ENCODE results near the gene SAPCD2.
"Not testable (repeated sequence)": the region's sequence is repeated elsewhere in the genome, so short reads cannot be mapped to it uniquely, and the experiment has no call there.

The SAPCD2 gene

DNA sequence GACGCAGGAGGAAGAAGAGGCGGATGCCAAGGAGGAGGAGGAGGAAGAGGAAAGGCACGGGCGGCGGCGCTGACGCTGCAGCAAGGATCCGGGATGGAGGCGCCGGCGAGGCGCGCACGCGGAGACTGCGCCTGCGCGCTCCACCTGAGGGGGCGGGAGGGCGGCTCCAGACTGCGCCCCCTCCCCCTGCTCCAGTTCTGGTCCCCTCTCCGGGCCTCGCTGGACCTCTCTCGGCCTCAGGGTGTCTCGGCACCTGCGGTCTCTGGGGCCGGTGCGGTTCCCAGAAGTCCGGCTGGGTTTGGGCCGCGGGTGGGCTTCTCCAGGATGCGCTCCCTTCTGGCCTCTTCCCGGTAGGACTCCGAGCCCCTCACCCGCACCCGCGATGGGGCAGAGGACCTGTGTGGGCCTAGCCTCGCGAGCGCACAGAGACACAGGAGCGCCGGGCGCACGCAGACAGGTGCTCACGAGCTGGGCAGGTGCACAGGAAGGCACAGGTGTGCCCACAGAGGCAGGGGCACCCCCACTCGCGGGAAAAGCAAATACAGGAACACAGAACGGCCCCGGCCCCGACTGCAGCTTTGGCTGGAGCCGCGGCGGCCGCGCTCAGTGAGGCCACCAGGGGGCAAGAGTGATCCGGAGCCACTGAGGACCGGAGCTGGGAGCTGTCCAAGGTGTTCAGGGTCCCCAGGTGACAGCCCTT lies 24.1 kb downstream of the SAPCD2 start, which contains the start of gene NPDC1:
Gene NPDC1, minus strand, starts transcription at position 90 of the 700 bp plus-strand sequence. CDS start 188 bp downstream, outside the sequence.
- peak; percentile 85 for DNase-seq (ENCODE audit: low spot score)

DNA sequence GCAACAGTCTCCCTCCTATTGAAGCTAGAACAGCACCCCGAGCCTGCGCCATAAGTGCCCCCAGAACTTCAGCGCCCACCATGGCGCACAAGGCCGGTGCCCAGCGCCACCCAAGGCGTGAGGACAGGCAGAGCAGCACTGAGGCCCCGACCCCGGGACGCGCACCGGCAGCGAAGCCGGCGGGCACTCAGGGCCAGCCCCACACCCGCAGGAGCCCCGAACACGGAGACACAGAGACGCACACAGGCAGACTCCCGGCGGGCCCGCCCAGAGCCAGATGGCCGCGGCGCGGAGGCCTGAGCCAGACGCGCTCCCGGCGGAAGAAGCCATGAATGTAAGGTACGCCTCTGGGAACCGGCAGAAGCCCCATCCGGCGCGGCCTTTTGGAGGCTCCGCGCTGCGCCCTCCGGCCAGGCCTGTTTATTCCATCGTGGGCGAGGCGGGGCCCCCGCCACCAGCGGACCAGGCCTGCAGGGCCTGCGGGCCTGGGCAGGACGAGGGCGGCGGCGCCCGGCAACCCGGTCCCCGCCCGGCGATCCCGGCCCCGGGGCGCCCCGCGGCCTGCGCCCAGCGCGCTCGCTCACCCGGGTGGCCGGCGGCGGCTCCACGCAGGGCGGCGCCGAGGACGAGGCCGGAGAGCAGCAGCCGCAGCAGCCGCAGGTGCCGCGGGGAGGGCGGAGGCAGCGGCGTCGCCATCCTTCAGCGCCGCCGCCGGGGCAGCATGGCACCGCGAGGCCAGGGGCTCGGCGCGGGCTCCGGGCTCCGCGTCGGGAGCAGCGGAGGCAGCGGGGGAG lies 24.9 kb downstream of the SAPCD2 start:
- DNase-seq (ENCODE audit: low spot score): peak; percentile 54

DNA sequence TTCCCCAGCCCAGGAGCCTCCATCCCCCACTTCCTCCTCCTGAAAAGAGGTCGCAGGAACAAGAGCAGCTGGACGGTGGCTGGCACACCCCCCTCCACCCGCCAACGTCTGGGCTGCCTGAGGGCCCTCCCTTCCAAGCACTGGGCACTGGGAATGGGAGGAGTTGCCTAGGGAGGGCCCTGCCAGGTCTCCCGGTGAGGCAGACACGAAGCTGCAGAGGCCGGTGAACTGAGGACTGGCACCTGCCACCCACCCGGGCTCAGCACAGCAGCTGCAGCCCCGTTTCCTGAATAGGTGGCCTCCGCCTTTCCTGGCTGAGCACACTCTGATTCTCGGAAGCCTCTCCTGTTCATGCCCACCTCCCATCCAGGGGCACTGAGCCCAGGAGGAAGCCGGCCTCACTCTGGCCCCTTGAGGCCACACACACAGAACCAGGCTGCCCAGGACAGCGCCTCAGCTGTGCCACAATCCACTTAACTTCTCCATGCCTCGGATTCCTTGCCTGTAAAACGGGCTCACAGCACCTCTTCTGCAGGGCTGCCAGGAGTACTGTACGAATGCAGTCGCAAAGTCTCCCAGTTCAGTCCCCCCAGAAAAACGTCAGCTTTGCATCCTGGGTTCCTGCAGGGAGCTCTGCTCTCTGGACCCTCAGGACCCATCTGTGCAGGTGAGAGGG lies 25.7 kb downstream of the SAPCD2 start:
- peak; percentile 76 for DNase-seq (ENCODE audit: low spot score)

DNA sequence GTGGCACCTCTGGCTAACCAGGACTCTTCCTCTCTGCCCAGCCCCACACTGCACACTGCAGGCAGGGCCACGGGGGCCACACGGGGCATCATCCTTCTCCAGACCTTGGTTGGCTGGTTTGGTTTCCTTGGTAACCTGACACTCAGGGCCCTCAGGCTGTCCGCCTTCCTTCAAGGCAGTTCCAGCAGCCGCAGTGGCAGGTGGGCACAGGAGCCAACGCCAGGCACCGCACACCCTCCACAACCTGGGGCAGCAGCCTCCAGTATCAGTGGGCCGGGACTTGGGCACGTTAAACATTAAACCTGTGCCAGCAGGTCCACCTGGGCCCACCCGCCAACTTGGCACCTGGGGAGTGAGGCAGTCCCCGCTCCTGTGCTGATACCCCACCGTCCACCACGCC lies 26.3 kb downstream of the SAPCD2 start:
- DNase-seq (ENCODE audit: low spot score): peak; percentile 29

DNA sequence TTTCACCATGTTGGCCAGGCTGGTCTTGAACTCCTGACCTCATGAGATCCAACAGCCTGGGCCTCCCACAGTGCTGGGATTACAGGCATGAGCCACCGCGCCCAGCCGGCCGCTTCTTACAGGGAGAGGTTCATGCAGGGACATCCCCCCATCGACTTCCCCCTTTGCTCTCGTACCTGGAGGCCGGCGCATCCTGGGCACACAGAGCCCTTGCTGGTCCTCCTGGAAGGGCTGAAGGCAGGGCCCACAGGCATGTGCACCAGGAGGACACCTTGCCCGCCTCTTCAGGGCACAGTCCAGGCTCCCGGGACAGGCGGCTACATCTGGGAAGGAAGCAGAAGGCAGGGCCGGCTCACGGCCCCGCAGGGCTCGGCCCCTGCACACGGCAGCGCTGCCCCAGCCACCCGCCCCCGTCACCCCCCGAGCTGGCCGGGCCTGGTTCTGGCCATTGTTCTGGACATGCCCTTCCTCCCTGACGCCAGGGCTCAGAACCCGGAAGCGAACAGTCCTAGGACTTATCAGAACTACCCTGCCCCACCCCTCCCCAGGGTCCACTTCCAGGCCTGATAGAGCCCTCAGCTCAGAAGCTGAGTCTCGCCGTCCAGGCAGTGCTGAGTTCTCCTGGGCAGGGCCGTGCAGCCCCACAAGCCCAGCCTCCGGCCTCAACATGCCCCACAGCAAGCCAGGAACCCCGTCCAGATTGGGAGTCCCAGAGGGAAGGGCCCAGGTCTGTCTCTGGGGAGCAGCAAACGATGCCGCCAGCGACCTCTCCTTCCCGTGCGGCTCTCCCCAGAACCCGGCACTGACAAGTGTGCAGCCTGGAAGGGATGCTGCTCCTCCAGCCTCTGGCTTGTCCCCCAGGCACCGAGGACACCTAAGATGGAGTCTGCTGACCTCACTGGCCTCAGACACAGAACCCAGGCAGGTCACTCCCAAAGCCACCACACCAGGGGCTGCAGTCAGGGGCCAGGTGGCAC lies 27.3 kb downstream of the SAPCD2 start:
- DNase-seq (ENCODE audit: low spot score): no peak

DNA sequence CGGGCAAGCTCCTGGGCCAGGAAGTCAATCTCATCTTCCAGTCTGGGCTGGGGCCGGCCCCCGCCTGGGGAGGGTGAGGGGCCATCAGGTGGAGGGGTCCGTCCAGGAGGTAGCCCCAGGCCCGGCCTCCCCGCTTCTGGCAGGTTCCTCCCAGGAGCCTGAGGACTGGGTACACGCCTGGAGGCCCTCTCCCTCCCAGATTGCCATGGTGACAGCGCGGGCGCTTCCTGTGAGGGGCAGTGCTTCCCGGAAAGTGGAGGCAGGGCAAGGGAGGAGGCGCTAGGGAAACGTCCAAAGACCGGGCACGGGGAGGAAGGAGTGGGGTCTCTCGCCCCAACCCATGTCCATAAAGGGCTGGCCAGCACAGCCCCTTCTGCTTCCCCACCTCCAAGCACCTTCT lies 29.2 kb downstream of the SAPCD2 start:
- no peak for DNase-seq (ENCODE audit: low spot score)

DNA sequence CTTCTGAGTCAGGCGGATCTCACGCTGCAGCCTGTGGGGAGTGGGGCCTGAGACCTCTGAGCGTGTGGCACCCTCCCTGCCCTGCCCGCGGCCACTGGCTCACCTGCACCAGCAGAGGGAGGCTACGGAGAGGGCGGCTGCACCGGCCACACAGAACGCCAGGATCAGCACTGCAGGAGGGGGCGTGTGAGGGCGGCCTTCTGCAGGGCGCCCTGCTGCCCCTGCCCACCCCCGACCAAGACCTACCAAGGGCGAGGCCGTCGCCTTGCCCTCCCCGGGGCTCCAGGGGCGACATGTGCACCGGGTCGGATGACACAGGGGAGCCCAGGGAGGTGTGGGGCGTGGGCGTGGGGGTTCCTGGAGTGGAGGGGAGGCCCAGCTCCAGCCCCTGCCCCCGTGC lies 29.8 kb downstream of the SAPCD2 start:
- DNase-seq (ENCODE audit: low spot score): no peak

DNA sequence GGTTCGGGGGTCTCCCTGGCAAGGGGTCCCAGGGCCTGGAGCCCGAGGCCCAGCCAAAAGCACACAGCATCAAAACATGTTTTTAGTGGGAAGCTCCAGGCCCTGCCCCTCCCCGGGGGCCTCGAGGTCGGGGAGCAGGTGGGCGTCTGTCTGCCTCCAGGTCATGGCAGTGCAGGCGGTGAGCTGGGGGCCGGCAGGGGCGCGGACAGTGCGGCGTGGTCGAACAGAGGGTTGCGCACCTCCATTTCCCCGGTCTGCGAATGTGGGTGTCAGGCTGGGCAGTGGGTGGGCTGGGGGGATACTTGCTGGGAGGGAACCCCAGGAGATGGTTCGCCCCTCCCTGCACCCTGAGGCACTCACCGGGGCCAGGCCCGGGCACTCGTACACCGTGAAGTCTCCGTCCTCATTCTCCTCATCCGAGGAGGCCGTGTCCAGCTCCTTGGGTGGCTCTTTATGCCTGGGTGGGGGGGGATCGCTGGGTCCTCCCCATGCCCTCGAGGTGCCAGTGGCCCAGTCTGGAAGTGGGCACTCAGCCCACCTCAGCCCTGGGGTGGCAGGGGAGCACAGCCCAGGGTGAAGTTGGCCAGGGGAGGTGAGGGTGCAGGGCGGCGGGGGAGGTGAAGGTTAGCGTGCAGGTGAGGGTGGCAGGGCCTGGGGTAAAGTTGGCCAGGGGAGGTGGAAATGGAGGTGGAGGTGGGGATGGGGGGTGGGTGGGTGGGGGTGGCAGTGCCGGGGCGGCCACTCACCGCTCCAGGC lies 30.6 kb downstream of the SAPCD2 start:
- DNase-seq (ENCODE audit: low spot score): no peak

DNA sequence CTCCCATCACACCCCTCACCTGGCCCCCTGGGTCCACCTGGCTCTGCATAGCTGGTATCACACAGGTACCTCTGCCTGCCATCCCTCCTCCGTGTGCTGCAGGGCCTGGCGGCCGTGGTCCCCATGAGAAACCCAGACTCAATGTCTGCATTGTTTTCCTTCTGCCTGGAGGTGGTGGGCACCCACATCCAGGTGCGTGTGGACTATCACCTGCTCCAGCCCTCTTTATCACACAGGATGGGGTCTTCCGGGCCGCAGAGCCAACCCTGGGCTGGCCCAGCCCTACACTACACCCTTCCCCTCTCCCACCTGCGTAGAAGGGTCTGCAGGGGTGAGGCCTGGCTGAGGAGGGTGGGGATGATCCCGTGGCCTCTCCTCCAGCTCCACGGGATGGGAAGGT lies 31.4 kb downstream of the SAPCD2 start:
- DNase-seq (ENCODE audit: low spot score): no peak

DNA sequence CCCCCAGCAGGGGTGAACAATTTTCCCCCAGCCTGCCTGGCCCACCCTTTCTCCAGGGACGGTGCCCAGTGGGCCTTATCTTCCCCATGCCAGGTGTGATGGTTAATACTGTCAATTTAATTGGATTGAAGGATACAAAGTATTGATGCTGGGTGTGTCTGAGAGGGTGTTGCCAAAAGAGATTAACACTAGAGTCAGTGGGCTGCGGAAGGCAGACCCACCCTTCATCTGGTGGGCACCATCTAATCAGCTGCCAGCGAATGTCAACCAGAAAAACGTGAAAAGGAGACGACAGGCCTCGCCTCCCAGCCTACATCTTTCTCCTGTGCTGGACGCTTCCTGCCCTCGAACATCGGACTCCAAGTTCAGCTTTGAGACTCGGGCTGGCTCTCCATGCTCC lies 32.9 kb downstream of the SAPCD2 start:
- DNase-seq (ENCODE audit: low spot score): no peak

DNA sequence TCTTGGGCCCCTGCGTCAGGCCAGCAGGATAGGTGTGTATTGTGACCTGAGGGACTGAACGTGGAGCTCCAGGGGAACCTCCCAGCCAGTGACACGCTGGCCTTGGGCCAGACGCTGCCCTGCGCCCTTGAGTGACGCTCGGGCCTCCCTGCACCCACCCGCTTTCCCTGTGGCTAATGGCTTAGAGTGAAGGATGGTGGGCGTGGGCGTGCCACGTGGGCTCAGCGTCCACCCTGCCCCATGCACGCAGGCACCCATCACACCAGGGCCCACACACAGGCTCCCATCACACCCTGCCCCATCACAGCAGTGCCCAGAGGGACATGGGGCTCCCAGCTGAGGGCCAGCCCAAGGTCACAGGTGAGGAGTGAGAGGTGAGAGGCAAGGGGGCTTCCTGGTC lies 33.3 kb downstream of the SAPCD2 start:
- no peak for DNase-seq (ENCODE audit: low spot score)

DNA sequence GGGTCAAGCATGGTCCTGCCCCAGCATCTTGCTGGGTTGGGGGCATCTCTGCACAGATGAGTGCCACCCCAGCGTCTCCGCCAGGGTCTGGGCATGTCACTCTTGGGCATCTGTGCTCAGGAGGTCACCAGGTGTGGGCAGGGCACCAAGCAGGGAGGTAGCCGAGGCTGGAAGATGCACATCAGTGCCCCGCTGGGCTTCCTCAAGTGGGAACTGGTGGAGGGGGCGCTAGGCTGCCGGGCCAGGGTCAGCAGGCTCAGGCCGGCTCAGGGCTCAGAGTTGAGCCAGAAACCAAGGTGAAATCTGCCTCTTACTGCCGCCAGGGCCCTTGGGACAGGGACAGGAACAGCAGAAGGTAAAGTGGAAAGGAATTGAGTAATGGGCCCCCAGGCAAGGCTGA lies 34.4 kb downstream of the SAPCD2 start:
- no peak for DNase-seq (ENCODE audit: low spot score)

DNA sequence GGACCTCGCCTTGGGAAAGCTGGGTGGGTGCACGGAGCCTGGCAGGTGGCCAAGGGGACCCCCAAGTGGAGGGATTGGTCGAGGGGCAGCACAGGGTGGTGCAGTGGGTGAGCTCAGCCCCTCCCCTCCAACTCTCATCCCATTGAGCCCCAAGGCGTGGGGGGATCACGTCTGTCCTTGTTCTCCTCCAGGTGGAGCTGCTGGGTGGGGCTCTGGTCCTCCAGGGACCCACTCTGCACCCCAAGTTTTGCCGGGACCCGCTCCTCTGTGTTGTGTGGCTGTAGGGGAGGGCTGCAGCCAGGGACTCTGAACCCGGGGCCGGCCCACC lies 34.9 kb downstream of the SAPCD2 start:
- DNase-seq (ENCODE audit: low spot score): no peak

DNA sequence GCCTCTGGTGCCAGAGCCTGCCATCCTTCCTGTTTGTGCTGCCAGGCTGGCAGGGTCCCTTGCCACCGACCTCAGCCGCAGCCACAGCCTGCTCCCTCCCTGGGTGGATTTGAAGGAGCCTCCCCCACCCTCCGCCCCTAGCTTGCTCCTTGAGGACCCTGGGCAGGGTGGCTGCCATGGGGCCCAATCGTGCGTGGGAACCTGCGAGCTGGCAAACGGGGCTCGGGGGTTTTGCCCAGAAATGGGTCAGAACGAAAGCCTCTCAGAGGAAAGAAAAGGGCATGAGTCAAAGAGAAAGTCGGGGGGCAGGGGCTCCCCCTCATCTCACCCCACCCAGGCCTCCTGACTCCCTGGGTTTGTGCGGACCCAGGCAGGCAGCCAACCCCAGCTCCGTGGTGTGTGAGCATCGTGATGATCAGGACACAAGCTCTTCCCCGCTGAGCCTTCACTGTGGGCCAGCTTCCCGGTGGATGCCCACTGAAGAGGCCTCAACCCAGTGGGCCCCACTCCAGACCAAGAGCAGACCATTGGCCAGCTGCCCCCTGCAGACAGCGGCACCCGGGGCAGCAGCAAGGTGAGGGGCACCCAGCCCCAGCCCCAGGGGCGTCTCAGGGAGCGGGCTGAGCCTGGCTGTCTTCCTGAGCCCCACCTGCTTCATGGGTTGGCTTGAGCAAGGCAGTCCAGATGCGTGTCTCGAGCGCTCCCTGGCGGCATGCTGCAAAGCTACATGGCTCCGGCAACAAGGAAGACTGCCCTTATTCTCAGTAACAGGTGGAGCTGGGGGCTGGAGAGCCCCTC lies 35.4 kb downstream of the SAPCD2 start:
- peak; percentile 79 for DNase-seq (ENCODE audit: low spot score)

DNA sequence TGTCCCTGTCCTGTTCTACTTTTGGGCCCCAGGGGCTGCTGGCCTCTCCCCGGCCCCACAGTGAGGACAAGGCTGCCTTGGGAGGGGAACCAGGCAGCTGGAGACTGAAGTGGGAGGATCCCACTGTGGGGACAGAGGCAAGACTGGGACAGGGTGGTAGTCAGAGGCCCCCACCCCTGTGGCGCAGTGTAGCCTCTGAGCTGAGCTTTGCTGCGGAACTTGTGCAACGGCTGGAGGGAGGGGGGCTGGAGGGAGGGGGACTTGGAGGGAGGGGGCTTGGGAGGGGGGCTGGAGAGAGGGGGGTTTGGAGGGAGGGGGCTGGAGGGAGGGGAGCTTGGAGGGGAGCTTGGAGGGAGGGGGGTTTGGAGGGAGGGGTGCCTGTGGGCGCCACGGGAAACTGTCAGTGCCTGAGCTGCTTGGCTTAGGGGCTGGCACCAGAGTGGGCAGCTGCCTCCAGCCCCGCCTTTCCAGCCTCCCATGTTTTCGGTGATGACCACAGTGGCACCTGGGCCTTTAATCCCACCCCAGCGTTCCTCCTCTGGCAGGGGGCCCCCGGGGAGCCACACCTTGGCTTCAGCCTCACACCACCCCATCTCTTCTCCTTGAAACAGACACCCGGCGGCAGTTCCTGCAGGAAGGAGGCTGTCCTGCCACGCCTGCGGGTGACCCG lies 36.2 kb downstream of the SAPCD2 start:
- no peak for DNase-seq (ENCODE audit: low spot score)

DNA sequence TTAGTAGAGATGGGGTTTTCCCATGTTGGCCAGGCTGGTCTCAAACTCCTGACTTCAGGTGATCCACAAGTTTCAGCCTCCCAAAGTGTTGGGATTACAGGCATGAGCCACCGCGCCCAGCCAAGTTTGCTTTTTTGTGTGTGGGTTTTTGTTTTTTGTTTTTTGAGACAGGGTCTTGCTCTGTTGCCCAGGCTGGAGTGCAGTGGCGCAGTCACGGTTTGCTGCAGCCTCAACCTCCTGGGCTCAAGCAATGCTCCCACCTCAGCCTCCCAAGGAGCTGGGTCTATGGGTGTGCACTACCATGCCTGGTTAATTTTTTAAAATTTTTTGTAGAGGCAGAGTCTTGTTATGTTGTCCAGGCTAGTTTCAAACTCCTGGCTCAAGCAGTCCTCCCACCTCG lies 36.9 kb downstream of the SAPCD2 start:
- not testable (repeated sequence) for DNase-seq (ENCODE audit: low spot score)

DNA sequence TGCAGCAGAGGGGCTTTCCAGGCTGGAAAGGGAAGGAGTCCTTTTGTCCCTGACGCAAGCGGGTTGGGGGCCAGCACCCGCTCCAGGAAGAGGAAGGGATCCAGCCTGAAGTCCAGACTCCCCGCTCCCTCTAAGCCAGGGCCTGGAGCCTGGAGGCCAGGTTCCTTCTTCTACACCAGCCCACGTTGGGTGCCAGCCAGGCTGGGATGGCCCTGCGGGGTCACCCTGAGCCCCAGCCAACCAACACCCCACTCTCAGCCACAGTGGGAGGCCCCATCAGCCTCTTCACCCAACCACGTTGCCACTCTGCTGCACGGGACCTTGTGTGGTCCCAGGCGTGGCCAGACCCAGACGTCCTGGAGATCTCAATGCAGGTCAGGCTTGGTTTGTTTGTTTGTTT lies 37.5 kb downstream of the SAPCD2 start:
- DNase-seq (ENCODE audit: low spot score): no peak

DNA sequence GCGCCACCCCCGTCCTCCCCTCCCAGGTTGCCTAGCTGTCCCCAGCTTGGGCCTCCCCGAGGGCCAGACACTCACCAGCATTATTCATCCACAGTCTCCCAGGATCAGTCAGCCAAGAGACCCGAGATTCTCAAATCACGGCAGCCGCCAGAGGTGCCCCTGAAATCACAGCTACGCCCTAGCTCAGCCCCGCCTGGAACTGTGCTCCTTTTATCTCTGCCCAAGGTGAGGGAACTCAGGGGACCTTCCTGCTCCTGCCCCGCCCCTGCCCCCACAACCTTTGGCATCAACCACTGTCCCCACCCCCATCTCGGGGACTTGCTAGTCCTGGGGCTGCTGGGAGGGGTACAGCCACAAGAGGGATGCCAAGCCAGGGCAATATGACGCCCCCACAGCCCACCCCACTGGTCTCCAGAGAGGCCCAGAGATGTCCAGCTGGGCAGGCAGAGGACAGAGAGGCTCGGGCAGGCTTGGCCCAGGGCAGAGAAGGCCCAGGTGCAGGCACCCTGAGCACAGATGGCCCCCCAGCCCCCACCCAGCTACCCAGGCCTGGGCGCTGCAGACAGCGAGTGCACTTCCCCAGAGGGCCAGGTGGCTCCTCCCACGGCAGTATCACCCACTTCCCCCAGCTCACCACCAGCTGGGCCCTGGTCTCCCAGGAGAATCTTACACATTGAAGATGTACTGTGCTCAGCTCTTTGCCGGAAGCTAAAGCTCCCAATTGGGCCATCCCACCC lies 38.3 kb downstream of the SAPCD2 start, which contains the start of gene FUT7:
Gene FUT7, minus strand, starts transcription at position 185 of the 737 bp plus-strand sequence. Its CDS starts 97 bp downstream, at position 88.
- no peak for DNase-seq (ENCODE audit: low spot score)
